ENCODE measurements around the gene SYNM. TPM values are rescaled to one million over a fixed set of nuclear protein-coding genes. Genes with fewer than 3 reads are reported as not detected.
"Not testable (repeated sequence)": the region's sequence is repeated elsewhere in the genome, so short reads cannot be mapped to it uniquely, and the experiment has no call there.

SYNM gene
- total RNA-seq, 1 donor from 2014 or later, result 23.4 TPM

GRCh38 chr15:99058421-99058870 lies 46.4 kb upstream of the SYNM start:
- Mint-ChIP-seq H3K27ac (ENCODE audit: unreplicated experiment) (peak overlapping the region; percentile 68), H3K4me3 (ENCODE audit: unreplicated experiment) (peak overlapping the region; percentile 63), H3K27me3 (ENCODE audit: low read depth) (no peaks in the 10 kb centered on the region), H3K36me3 (ENCODE audit: low read depth) (no peaks in the 10 kb centered on the region), H3K9me3 (ENCODE audit: low read depth) (no peaks in the 10 kb centered on the region), H3K4me1 (ENCODE audit: low read depth) (peaks cover 14% of the 10 kb centered on the region)
- no peak for DNase-seq (ENCODE audit: low spot score)
- TF ChIP-seq CTCF (IDR thresholded peaks at IDR 0.05), result no peak

GRCh38 chr15:99059010-99059981 lies 45.6 kb upstream of the SYNM start:
- Mint-ChIP-seq H3K9me3 (ENCODE audit: low read depth) (no peaks in the 10 kb centered on the region), H3K4me1 (ENCODE audit: low read depth) (peaks cover 14% of the 10 kb centered on the region), H3K27me3 (ENCODE audit: low read depth) (no peaks in the 10 kb centered on the region), H3K4me3 (ENCODE audit: unreplicated experiment) (peak overlapping the region; percentile 64), H3K36me3 (ENCODE audit: low read depth) (no peaks in the 10 kb centered on the region), H3K27ac (ENCODE audit: unreplicated experiment) (peak overlapping the region; percentile 85)
- no peak for DNase-seq (ENCODE audit: low spot score)
- peak; percentile 82 for TF ChIP-seq CTCF (IDR thresholded peaks at IDR 0.05)

- H3K4me3 Mint-ChIP-seq (ENCODE audit: unreplicated experiment); H3K27me3 Mint-ChIP-seq (ENCODE audit: low read depth); H3K27ac Mint-ChIP-seq (ENCODE audit: unreplicated experiment); DNase-seq (ENCODE audit: low spot score); H3K36me3 Mint-ChIP-seq (ENCODE audit: low read depth); H3K9me3 Mint-ChIP-seq (ENCODE audit: low read depth): not testable (repeated sequence)
- H3K4me1 Mint-ChIP-seq (ENCODE audit: low read depth), result peaks cover 14% of the 10 kb centered on the region
These were observed 44.7 kb upstream of the SYNM start for GRCh38 chr15:99060186-99060585.

GRCh38 chr15:99062226-99062625 lies 42.7 kb upstream of the SYNM start:
- Mint-ChIP-seq H3K4me1 (ENCODE audit: low read depth) (peaks cover 14% of the 10 kb centered on the region), H3K4me3 (ENCODE audit: unreplicated experiment) (no peak overlapping the region), H3K36me3 (ENCODE audit: low read depth) (no peaks in the 10 kb centered on the region), H3K9me3 (ENCODE audit: low read depth) (no peaks in the 10 kb centered on the region), H3K27ac (ENCODE audit: unreplicated experiment) (no peak overlapping the region), H3K27me3 (ENCODE audit: low read depth) (no peaks in the 10 kb centered on the region)
- no peak for TF ChIP-seq CTCF (IDR thresholded peaks at IDR 0.05)
- DNase-seq (ENCODE audit: low spot score), result no peak

- Mint-ChIP-seq H3K9me3 (ENCODE audit: low read depth) (no peaks in the 10 kb centered on the region), H3K4me3 (ENCODE audit: unreplicated experiment) (no peak overlapping the region), H3K36me3 (ENCODE audit: low read depth) (no peaks in the 10 kb centered on the region), H3K4me1 (ENCODE audit: low read depth) (no peaks in the 10 kb centered on the region), H3K27ac (ENCODE audit: unreplicated experiment) (no peak overlapping the region), H3K27me3 (ENCODE audit: low read depth) (no peaks in the 10 kb centered on the region)
- DNase-seq (ENCODE audit: low spot score), result no peak
- TF ChIP-seq CTCF (IDR thresholded peaks at IDR 0.05), result no peak
These were observed 36.7 kb upstream of the SYNM start for GRCh38 chr15:99068186-99068585.
